Superior temporal gyrus (tissue), 1 donor: ENCODE data around the gene BPIFB1.

ENCODE experiments used
- DNase-seq: peaks from one replicate; pipeline ENCODE4 v3.0.0-alpha.2; 2016; ENCODE audit errors: extremely low spot score

Gene BPIFB1

DNA sequence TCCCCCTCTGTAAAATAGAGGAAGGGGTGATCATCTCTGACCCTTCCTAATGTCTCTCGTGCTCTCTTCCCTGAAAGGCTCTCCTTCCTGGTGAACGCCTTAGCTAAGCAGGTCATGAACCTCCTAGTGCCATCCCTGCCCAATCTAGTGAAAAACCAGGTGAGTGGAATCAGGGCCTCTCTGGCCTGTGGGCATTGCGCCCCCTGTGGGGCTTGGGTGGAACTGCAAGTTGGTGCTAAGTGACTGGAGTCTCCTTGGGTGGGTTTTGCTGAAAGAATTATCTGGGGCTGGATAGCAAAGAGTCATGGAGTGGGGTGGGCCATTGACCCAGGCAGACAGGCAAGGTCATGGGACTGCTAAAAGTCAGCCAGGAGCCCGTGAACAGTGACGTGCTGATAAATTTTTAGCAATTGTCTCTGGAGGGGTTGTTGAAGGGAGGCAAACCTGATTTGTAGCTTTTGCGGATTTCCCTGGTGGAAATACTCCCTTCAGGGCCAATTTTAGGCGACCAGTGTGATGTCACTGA is 8.9 kb downstream of the BPIFB1 start:
- DNase-seq: peak; percentile 75

GRCh38 chr20:33296206-33296605 is 13.2 kb downstream of the BPIFB1 start:
- no peak for DNase-seq

GRCh38 chr20:33298391-33298790 is 15.4 kb downstream of the BPIFB1 start:
- no peak for DNase-seq

DNA sequence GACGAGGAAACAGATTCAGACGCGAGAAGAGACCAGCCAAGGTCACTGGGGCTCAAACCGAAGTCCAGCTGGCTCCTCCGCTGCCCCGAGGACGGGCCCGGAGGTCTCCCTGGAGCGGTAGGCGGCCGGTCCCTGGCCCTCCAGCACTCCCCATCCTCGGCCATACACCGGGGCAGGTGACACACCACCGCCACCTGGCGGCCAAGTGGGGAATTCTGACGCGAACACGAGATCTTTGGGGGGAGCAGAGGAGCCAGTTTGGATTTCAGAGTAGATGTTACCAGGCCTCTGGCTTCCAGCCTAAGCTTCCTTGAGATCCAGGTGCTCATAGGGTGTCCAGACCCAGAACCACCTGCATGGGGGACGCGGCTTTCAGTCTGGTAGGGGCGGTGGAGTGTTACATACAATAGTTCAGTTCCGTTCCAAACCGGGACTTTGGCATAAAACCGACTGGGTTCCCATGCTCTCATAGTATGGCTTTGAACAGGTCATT is 16.1 kb downstream of the BPIFB1 start:
- DNase-seq: peak; percentile 77

DNA sequence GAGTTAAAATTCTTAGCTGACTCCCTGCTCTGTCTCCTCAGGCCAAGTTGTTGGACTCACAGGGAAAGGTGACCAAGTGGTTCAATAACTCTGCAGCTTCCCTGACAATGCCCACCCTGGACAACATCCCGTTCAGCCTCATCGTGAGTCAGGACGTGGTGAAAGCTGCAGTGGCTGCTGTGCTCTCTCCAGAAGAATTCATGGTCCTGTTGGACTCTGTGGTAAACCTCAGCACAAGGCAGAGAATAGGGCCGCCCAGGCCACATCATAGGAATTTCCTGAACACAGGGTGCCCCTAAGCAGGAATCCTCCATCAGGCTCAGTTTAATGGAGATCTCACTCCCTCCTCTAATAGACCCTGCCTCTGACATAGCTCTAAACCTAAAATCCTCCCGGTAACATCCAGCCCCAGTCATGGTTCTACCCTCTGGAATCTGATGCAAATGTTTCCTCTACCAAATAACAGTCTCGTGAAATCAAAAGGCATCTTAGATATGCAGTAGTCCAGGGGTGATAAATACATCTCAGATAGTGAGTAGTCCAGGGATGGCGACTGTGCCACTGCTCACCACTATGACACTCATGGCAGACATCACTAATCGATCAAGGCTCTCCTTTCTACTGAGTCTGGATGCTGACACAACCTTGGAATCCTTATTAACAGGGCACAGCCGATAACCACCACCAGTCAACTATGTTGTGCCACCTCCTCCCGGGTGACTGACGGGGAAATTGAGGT is 18.3 kb downstream of the BPIFB1 start:
- DNase-seq: no peak

- no peak for DNase-seq
Observed at GRCh38 chr20:33303595-33303994, 20.6 kb downstream of the BPIFB1 start.

GRCh38 chr20:33304046-33304445 is 21.0 kb downstream of the BPIFB1 start:
- DNase-seq: no peak

- no peak for DNase-seq
Observed at GRCh38 chr20:33305589-33306057, 22.6 kb downstream of the BPIFB1 start.

- DNase-seq: no peak
Observed at GRCh38 chr20:33306228-33306627, 23.2 kb downstream of the BPIFB1 start.

GRCh38 chr20:33306807-33307206 is 23.8 kb downstream of the BPIFB1 start:
- no peak for DNase-seq

GRCh38 chr20:33308668-33309067 is 25.7 kb downstream of the BPIFB1 start:
- DNase-seq: no peak

GRCh38 chr20:33309631-33310030 is 26.6 kb downstream of the BPIFB1 start:
- DNase-seq: no peak

- no peak for DNase-seq
Observed at GRCh38 chr20:33310327-33310899, 27.4 kb downstream of the BPIFB1 start.

GRCh38 chr20:33311011-33311410 is 28.0 kb downstream of the BPIFB1 start:
- no peak for DNase-seq

- DNase-seq: no peak
Observed at GRCh38 chr20:33311996-33312395, 29.0 kb downstream of the BPIFB1 start.

GRCh38 chr20:33312583-33312982 is 29.6 kb downstream of the BPIFB1 start:
- DNase-seq: no peak

GRCh38 chr20:33313686-33314314 is 30.8 kb downstream of the BPIFB1 start:
- DNase-seq: no peak

DNA sequence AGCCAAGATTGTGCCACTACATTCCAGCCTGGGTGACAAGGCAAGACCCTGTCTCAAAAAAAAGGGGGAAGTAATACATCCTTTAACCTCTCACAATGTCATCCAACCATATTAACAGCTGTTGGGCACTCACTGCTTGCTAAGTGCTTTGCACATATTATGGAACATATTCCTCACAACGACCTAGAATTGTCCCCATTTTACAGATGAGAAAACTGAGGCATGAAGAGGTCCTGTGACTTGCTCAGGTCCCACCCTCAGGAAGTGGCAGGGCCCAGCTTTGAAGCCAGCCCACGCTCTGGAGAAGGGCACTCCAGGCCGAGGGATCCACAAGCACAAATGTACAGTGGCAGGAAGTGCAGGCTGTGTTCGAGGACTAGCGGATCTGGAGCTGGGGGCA is 33.3 kb downstream of the BPIFB1 start:
- DNase-seq: no peak

- no peak for DNase-seq
Observed at GRCh38 chr20:33316958-33317357, 33.9 kb downstream of the BPIFB1 start.

GRCh38 chr20:33317424-33318095 is 34.5 kb downstream of the BPIFB1 start:
- no peak for DNase-seq

GRCh38 chr20:33318096-33318429 is 35.0 kb downstream of the BPIFB1 start:
- no peak for DNase-seq

DNA sequence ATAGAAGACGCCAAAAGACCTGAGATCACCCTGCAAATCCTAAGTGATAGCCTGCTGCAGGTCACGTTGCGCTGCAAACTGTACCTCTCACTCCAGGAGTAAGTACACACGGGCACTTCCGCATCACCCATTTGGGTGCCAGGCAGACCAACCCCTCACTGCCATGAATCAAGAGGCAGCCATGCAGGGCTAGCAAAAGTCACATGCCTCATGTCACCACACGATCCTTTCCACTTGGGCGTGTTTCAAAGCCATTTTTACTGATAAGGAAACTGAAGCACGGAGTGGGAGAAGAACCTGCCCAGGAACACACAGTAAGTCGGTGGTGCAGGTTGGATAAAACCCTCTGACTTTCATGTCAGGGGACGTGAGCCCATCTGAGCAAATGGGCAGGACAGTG is 37.0 kb downstream of the BPIFB1 start:
- no peak for DNase-seq
